Stimulated activated CD4-positive, alpha-beta T cell treated with anti-CD3 and anti-CD28 coated beads, Interleukin-12 subunit alpha, Interleukin-12 subunit beta, amount 100 ng/mL, for 48 hours (primary cell): ENCODE results near the gene BANK1.

Source experiments
- DNase-seq, 3 donors: peaks; one replicate each; pipeline ENCODE4 v3.0.0-alpha.2; 2020; ENCODE audit warnings: low read depth in 2 of 3, low spot score in 1 of 3

Gene BANK1

GRCh38 chr4:102105983-102106382 is 315.5 kb downstream of the BANK1 start:
- no peak for DNase-seq

- no peak for DNase-seq
Measured at GRCh38 chr4:102114118-102114630, 323.6 kb downstream of the BANK1 start.

GRCh38 chr4:102116121-102116520 is 325.6 kb downstream of the BANK1 start:
- no peak for DNase-seq

GRCh38 chr4:102120846-102121245 is 330.3 kb downstream of the BANK1 start:
- no peak for DNase-seq
